ENCODE measurements around the gene ENGASE. TPM values are rescaled to one million over a fixed set of nuclear protein-coding genes. Genes with fewer than 3 reads are reported as not detected.

ENGASE gene
- total RNA-seq, 3 donors from 2014 or later: 27.4 to 35.0 (median 31.5) TPM

DNA sequence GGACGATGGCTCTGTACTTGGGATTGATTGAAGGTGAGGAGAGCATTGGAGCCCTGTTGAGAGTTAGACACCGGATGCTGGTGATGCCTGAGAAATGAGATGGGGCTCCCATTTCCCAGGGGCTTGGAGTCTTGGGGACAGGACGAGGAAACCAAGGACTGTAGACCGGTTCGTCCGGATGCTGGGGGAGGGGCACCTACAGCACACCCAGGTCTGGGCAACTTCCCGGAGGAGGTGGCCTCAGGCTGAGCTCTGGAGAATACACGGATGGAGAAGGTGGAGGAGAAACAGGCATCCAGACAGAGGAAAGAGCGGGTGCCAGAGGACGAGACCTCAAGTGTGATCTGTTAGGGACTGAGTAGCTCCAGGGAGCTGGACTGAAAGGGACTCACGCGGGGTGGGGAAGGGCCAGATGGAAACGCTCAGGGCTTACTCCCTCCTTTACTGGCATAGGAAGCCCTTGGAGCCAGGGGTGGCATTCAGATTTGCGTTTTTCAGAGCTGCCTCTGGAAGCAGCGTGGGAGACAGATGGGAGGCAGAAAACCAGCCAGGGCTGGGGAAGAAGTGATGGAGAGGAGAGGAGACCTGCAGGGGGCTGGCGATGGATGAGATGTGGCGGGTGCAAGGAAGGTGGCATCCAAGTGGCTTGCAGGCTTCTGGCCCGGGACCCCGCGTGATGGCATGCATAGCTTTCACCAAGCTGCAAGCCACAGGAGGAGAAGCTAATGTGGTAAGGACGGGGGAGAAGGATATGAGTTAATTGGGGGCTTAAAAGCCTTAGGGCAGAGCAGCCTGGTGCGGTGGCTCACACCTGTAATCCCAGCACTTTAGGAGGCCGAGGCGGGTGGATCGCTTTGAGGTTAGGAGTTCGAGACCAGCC is 42.4 kb upstream of the ENGASE start:
- no peaks in the 10 kb centered on the region for H3K27me3 ChIP-seq
- H3K9me3 ChIP-seq: no peaks in the 10 kb centered on the region
- H3K27ac ChIP-seq: no peak overlapping the region
- intact Hi-C loops (cut with DNase I; ENCODE audit: low total_unique reads): no loop called here
- H3K4me1 ChIP-seq: peaks cover 13 to 25% of the 10 kb centered on the region in 2 donors
- peak in 1 of 2 donors; percentile 47 for DNase-seq (ENCODE audit: low spot score in 2 of 2)
- H3K36me3 ChIP-seq: no peaks in the 10 kb centered on the region
- no peak overlapping the region for H3K4me3 ChIP-seq
- no peak for TF ChIP-seq POLR2A (IDR thresholded peaks at IDR 0.05)
- TF ChIP-seq POLR2AphosphoS5 (IDR thresholded peaks at IDR 0.05): no peak
- TF ChIP-seq, protein P1, sequence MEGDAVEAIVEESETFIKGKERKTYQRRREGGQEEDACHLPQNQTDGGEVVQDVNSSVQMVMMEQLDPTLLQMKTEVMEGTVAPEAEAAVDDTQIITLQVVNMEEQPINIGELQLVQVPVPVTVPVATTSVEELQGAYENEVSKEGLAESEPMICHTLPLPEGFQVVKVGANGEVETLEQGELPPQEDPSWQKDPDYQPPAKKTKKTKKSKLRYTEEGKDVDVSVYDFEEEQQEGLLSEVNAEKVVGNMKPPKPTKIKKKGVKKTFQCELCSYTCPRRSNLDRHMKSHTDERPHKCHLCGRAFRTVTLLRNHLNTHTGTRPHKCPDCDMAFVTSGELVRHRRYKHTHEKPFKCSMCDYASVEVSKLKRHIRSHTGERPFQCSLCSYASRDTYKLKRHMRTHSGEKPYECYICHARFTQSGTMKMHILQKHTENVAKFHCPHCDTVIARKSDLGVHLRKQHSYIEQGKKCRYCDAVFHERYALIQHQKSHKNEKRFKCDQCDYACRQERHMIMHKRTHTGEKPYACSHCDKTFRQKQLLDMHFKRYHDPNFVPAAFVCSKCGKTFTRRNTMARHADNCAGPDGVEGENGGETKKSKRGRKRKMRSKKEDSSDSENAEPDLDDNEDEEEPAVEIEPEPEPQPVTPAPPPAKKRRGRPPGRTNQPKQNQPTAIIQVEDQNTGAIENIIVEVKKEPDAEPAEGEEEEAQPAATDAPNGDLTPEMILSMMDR (IDR thresholded peaks at IDR 0.05): no peak

DNA sequence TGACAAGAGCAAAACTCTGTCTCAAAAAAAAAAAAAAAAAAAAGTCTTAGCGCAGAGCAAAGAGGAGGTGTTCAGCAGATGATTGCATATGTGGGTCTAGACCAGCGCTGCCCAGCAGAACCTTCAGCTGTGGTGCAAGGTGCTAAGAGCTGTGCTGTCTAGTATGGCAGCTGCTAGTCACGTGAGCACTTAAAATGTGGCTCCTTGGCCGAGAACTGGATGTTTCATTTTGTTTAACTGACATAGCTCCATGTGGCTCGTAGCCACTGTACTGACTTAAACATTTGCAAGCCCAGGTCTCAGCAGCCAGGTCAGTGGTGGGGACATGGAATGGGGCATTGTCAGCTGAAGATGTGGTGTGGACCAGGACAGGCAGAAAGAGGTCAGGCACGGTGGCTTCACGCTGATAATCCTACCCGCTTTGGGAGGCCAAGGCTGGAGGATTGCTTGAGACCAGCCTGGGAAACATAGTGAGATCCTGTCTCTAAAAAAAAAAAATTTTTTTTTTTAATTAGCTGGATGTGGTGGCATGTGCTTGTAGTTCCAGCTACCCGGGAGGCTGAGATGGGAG is 41.5 kb upstream of the ENGASE start:
- Histone ChIP-seq H3K4me1 (peaks cover 4 to 17% of the 10 kb centered on the region in 2 donors), H3K9me3 (no peaks in the 10 kb centered on the region), H3K27me3 (no peaks in the 10 kb centered on the region), H3K27ac (peak overlapping the region in 1 of 2 donors; percentile 84), H3K4me3 (no peak overlapping the region), H3K36me3 (no peaks in the 10 kb centered on the region)
- intact Hi-C loops (cut with DNase I; ENCODE audit: low total_unique reads): no loop called here
- TF ChIP-seq, protein P1 (IDR thresholded peaks at IDR 0.05): no peak
- TF ChIP-seq POLR2AphosphoS5 (IDR thresholded peaks at IDR 0.05) (no peak), POLR2A (IDR thresholded peaks at IDR 0.05) (no peak)
- peak in 1 of 2 donors; percentile 47 for DNase-seq (ENCODE audit: low spot score in 2 of 2)

DNA sequence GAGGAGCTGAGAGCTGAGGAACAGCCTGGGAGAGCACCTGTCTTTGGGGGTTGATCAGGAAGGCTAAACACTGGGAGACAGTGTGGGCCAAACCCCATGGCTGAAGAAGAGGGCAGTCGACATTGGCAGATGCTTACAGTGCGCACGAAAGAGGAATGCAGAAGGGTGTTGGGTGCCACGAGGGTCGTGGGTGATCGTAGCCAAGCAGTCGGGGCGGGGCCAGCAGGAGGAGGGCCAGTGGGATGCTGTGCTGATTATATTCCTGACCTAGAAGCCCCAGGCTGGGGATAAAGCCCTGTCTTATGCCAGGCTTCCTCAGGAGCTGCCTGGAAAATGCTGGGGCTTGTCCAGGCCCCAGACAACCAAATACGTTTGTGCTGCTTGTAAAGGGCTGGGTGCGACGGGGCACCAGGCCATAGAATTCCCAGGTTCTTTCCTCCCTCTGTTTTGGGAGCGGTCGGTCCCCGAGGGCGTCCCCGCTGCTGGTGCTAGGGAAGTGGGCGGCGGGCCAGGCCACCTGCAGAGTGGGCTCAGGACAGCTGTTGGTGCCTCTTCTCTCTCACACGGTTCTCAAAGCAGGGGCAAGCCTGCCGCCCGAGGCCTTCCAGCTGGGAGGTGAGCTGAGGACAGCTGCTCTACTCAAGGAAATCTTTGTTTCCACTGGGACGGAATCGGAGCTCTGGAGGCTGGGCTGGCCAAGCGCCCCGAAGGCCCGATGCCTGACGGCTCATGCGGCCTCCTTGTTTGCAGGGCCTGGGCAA is 40.7 kb upstream of the ENGASE start:
- peak; percentile 58 to 77 for DNase-seq (ENCODE audit: low spot score in 2 of 2)
- intact Hi-C loops (cut with DNase I; ENCODE audit: low total_unique reads): no loop called here
- no peak for TF ChIP-seq POLR2AphosphoS5 (IDR thresholded peaks at IDR 0.05)
- TF ChIP-seq POLR2A (IDR thresholded peaks at IDR 0.05): no peak
- TF ChIP-seq, protein P1 (IDR thresholded peaks at IDR 0.05): no peak
- H3K36me3 ChIP-seq: no peaks in the 10 kb centered on the region
- peaks cover 4 to 11% of the 10 kb centered on the region in 2 donors for H3K4me1 ChIP-seq
- H3K9me3 ChIP-seq: no peaks in the 10 kb centered on the region
- H3K27me3 ChIP-seq: no peaks in the 10 kb centered on the region
- H3K27ac ChIP-seq: peak overlapping the region; percentile 83 to 84
- H3K4me3 ChIP-seq: peak overlapping the region in 1 of 3 donors; percentile 24

DNA sequence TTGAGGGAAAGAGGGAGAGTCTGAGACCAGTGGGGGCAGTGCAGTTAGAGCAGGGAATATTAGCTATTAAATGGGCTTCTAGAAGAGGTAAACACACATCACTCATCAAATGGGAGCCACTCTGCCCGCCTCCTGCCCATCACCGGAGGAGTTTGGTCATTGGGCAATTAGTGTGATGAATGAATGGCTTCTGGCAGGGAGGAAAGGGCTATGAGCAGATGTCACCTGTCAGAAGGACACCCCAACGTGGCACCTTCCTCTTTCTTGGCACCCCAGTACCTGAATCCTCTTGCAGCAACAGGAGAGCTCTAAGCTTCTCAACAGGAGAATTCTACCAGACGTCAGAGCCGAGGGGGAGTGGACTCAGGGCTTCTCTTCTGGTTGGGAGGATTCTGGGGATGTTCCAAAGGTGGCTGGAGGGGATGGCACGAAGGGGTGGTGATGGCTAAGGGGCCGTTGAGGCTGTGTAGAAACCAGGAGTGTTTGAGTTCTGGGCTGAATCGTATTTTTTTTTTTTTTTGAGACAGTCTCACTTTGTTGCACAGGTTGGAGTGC is 39.6 kb upstream of the ENGASE start:
- H3K4me1 ChIP-seq: peaks cover 4 to 11% of the 10 kb centered on the region in 2 donors

More for the DNA sequence above, 39.6 kb upstream of the ENGASE start:
- intact Hi-C loops (cut with DNase I; ENCODE audit: low total_unique reads): no loop called here
- Histone ChIP-seq H3K27ac (peak overlapping the region; percentile 83 to 84), H3K27me3 (no peaks in the 10 kb centered on the region), H3K36me3 (no peaks in the 10 kb centered on the region), H3K4me3 (no peak overlapping the region), H3K9me3 (no peaks in the 10 kb centered on the region)
- TF ChIP-seq POLR2A (IDR thresholded peaks at IDR 0.05) (no peak), POLR2AphosphoS5 (IDR thresholded peaks at IDR 0.05) (no peak)
- TF ChIP-seq, protein P1 (IDR thresholded peaks at IDR 0.05): no peak
- peak in 1 of 2 donors; percentile 30 for DNase-seq (ENCODE audit: low spot score in 2 of 2)
